Naive thymus-derived CD8-positive, alpha-beta T cell (primary cell): ENCODE data around the gene TYRO3. TPM values are rescaled to one million over a fixed set of nuclear protein-coding genes. Genes with fewer than 3 reads are reported as not detected.
A peak's percentile ranks its signal among the peaks of the same experiment; 100 is the strongest.

Experiments
- ATAC-seq, 2 donors: fragments of 150-1000 bp; cut with Tn5 transposase in 1 of 2; sonication (Bioruptor Pico), chemical (Tn5 transposase) in 1 of 2; 1 replicate in 1 of 2; 2 replicates in 1 of 2; pipeline ENCODE4 v1.10.0; 2021; ENCODE audit warnings: mild to moderate bottlenecking in 2 of 2, moderate library complexity in 2 of 2
- POLR2A ChIA-PET: fragments of 350-600 bp; sonication (Branson Sonifier 250); formaldehyde crosslinking; loops from one replicate; lab custom pipeline; 2021; ENCODE audit warnings: antibody characterized with exemption; lab: Charles Lee
- DNase-seq, 10 donors: peaks; one replicate each; pipeline versions ENCODE4 v3.0.0 to v3.0.0-alpha.2; 2020 to 2022
- H3K27ac Mint-ChIP-seq, 10 donors: one replicate each; pipeline ENCODE4 v1.8.0; 2020 to 2022; ENCODE audit warnings: mild to moderate bottlenecking in 10 of 10, mixed read lengths in 10 of 10, moderate library complexity in 4 of 10, inconsistent platforms in 1 of 10
- H3K27me3 Mint-ChIP-seq, 5 donors: one replicate each; pipeline ENCODE4 v1.8.0; 2021 to 2022; ENCODE audit warnings: mixed read lengths in 5 of 5
- H3K36me3 Mint-ChIP-seq, 3 donors: one replicate each; pipeline ENCODE4 v1.8.0; 2020 to 2022; ENCODE audit warnings: mixed read lengths in 3 of 3, mild to moderate bottlenecking in 2 of 3, inconsistent platforms in 1 of 3
- H3K4me1 Mint-ChIP-seq, 4 donors: one replicate each; pipeline ENCODE4 v1.8.0; 2021 to 2022; ENCODE audit warnings: mixed read lengths in 4 of 4
- H3K4me3 Mint-ChIP-seq, 10 donors: one replicate each; pipeline ENCODE4 v1.8.0; 2020 to 2022; ENCODE audit warnings: mild to moderate bottlenecking in 10 of 10, mixed read lengths in 10 of 10, moderate library complexity in 6 of 10, inconsistent platforms in 1 of 10
- H3K9me3 Mint-ChIP-seq, 9 donors: one replicate each; pipeline ENCODE4 v1.8.0; 2020 to 2022; ENCODE audit warnings: mixed read lengths in 9 of 9, mild to moderate bottlenecking in 3 of 9, inconsistent platforms in 1 of 9, moderate library complexity in 1 of 9
- polyA plus RNA-seq, 3 donors: library from polyadenylated mRNA; unstranded; fragments of 300-500 nt; fragmentation: Illumina TruSeq; gene quantifications; one replicate each; pipeline ENCODE4 v1.2.3, GENCODE V29; 2021
- total RNA-seq, 8 experiments: library from RNA in 2 of 8; stranded (reverse) in 2 of 8; gene quantifications; one replicate each; pipeline ENCODE4 v1.2.3 and lab custom pipeline; 2021 to 2026

TYRO3 gene
- total and polyA plus RNA-seq, 5 experiments from 2014 or later: 0.05 TPM; not detected in 4

- POLR2A ChIA-PET: no interaction called here
- DNase-seq (no peak), ATAC-seq (no peak)
- no peaks in the 10 kb centered on the region for H3K36me3 Mint-ChIP-seq
- no peaks in the 10 kb centered on the region for H3K4me1 Mint-ChIP-seq
- peak overlapping the region in 1 of 10 donors; percentile 41 for H3K27ac Mint-ChIP-seq
- H3K4me3 Mint-ChIP-seq: no peak overlapping the region
- H3K9me3 Mint-ChIP-seq: no peaks in the 10 kb centered on the region
- H3K27me3 Mint-ChIP-seq: peaks cover 0 to 16% (median 7%) of the 10 kb centered on the region in 5 donors
Measured at GRCh38 chr15:41596972-41597371, 38.0 kb downstream of the TYRO3 start.

- H3K4me1 Mint-ChIP-seq: no peaks in the 10 kb centered on the region
- peaks cover 2 to 14% (median 7%) of the 10 kb centered on the region in 5 donors for H3K27me3 Mint-ChIP-seq
- POLR2A ChIA-PET: no interaction called here
- ATAC-seq: no peak
- no peak overlapping the region for H3K27ac Mint-ChIP-seq
- H3K36me3 Mint-ChIP-seq: no peaks in the 10 kb centered on the region
- H3K9me3 Mint-ChIP-seq: no peaks in the 10 kb centered on the region
- DNase-seq: no peak
- no peak overlapping the region for H3K4me3 Mint-ChIP-seq
Measured at GRCh38 chr15:41597787-41598186, 38.8 kb downstream of the TYRO3 start.

GRCh38 chr15:41599061-41599460 lies 40.0 kb downstream of the TYRO3 start:
- POLR2A ChIA-PET: no interaction called here
- peaks cover 6 to 12% (median 9%) of the 10 kb centered on the region in 5 donors for H3K27me3 Mint-ChIP-seq
- ATAC-seq (no peak), DNase-seq (no peak)
- H3K36me3 Mint-ChIP-seq: no peaks in the 10 kb centered on the region
- no peak overlapping the region for H3K27ac Mint-ChIP-seq
- H3K4me1 Mint-ChIP-seq: peaks cover 4 to 6% (median 4%) of the 10 kb centered on the region in 4 donors
- H3K4me3 Mint-ChIP-seq: no peak overlapping the region
- no peaks in the 10 kb centered on the region for H3K9me3 Mint-ChIP-seq

GRCh38 chr15:41603411-41603935 lies 44.5 kb downstream of the TYRO3 start:
- no peak for ATAC-seq
- no peak for DNase-seq
- Mint-ChIP-seq H3K27ac (peak overlapping the region in 1 of 10 donors; percentile 35), H3K27me3 (peaks cover 8 to 17% (median 9%) of the 10 kb centered on the region in 5 donors), H3K4me1 (peaks cover 4 to 10% (median 9%) of the 10 kb centered on the region in 4 donors), H3K36me3 (no peaks in the 10 kb centered on the region), H3K4me3 (peak overlapping the region in 2 of 10 donors; percentile 22 to 74), H3K9me3 (no peaks in the 10 kb centered on the region)
- POLR2A ChIA-PET: interaction anchor here (0.5 to 1.2 kb wide), 4 partner anchors 18 to 482 kb away, joined by 3 to 4 read pairs (median 3); partner anchors contain the start of gene MGA

- peak; percentile 26 to 75 (median 50) for DNase-seq
- peaks cover 7 to 15% (median 9%) of the 10 kb centered on the region in 5 donors for H3K27me3 Mint-ChIP-seq
- ATAC-seq: peak; percentile 95 to 98
- H3K27ac Mint-ChIP-seq: peak overlapping the region in 3 of 10 donors; percentile 27 to 35 (median 30)
- peak overlapping the region in 8 of 10 donors; percentile 22 to 83 (median 65) for H3K4me3 Mint-ChIP-seq
- H3K9me3 Mint-ChIP-seq: no peaks in the 10 kb centered on the region
- POLR2A ChIA-PET: interaction anchor here (0.5 to 1.2 kb wide), 3 partner anchors 17 to 483 kb away, joined by 3 to 4 read pairs (median 3); partner anchors contain the start of gene MGA
- H3K4me1 Mint-ChIP-seq: peaks cover 4 to 10% (median 9%) of the 10 kb centered on the region in 4 donors
- no peaks in the 10 kb centered on the region for H3K36me3 Mint-ChIP-seq
Measured at GRCh38 chr15:41603941-41604911, 45.2 kb downstream of the TYRO3 start.

- Mint-ChIP-seq H3K9me3 (no peaks in the 10 kb centered on the region), H3K27ac (no peak overlapping the region), H3K4me1 (peaks cover 4 to 10% (median 9%) of the 10 kb centered on the region in 4 donors), H3K36me3 (no peaks in the 10 kb centered on the region), H3K27me3 (peaks cover 4 to 15% (median 9%) of the 10 kb centered on the region in 5 donors), H3K4me3 (no peak overlapping the region)
- no peak for DNase-seq
- POLR2A ChIA-PET: interaction anchor here (0.5 to 0.7 kb wide), 2 partner anchors 24 to 214 kb away, joined by 3 to 4 read pairs; no protein-coding TSS in a partner anchor
- ATAC-seq: no peak
Measured at GRCh38 chr15:41605566-41605965, 46.6 kb downstream of the TYRO3 start.

- no peak for ATAC-seq
- Mint-ChIP-seq H3K36me3 (no peaks in the 10 kb centered on the region), H3K27me3 (peaks cover 1 to 13% (median 9%) of the 10 kb centered on the region in 5 donors), H3K9me3 (no peaks in the 10 kb centered on the region), H3K4me1 (peaks cover 4 to 10% (median 9%) of the 10 kb centered on the region in 4 donors), H3K27ac (peak overlapping the region in 1 of 10 donors; percentile 10), H3K4me3 (no peak overlapping the region)
- POLR2A ChIA-PET: no interaction called here
- no peak for DNase-seq
Measured at GRCh38 chr15:41606997-41607396, 48.0 kb downstream of the TYRO3 start.

- Mint-ChIP-seq H3K27me3 (peaks cover 0 to 7% (median 4%) of the 10 kb centered on the region in 5 donors), H3K9me3 (peaks cover 0 to 3% (median 0%) of the 10 kb centered on the region in 9 donors), H3K4me1 (peaks cover 0 to 5% (median 3%) of the 10 kb centered on the region in 4 donors), H3K4me3 (no peak overlapping the region), H3K36me3 (no peaks in the 10 kb centered on the region), H3K27ac (no peak overlapping the region)
- no peak for DNase-seq
- POLR2A ChIA-PET: no interaction called here
- ATAC-seq: no peak
Measured at GRCh38 chr15:41609123-41609522, 50.1 kb downstream of the TYRO3 start.

GRCh38 chr15:41610048-41610447 lies 51.0 kb downstream of the TYRO3 start:
- Mint-ChIP-seq H3K27me3 (peaks cover 0 to 7% (median 4%) of the 10 kb centered on the region in 5 donors), H3K27ac (no peak overlapping the region), H3K36me3 (no peaks in the 10 kb centered on the region), H3K4me3 (no peak overlapping the region), H3K9me3 (peaks cover 0 to 3% (median 0%) of the 10 kb centered on the region in 9 donors), H3K4me1 (no peaks in the 10 kb centered on the region)
- DNase-seq (no peak), ATAC-seq (no peak)
- POLR2A ChIA-PET: no interaction called here

- POLR2A ChIA-PET: interaction anchor here (0.6 to 3.0 kb wide), 7 partner anchors 40 to 603 kb away, joined by 3 to 23 read pairs (median 4); partner anchors contain the start of genes ITPKA, MGA and RPAP1
Measured at GRCh38 chr15:41620536-41621199, 61.7 kb downstream of the TYRO3 start.

GRCh38 chr15:41621200-41622193 lies 62.5 kb downstream of the TYRO3 start:
- Mint-ChIP-seq H3K36me3 (peaks cover 0 to 7% (median 3%) of the 10 kb centered on the region in 3 donors), H3K27ac (peak overlapping the region; percentile 51 to 91 (median 88)), H3K27me3 (no peaks in the 10 kb centered on the region), H3K4me3 (peak overlapping the region; percentile 72 to 85 (median 80)), H3K4me1 (peaks cover 5 to 22% (median 14%) of the 10 kb centered on the region in 4 donors), H3K9me3 (peaks cover 0 to 14% (median 2%) of the 10 kb centered on the region in 9 donors)
- DNase-seq (peak; percentile 65 to 91 (median 80)), ATAC-seq (peak; percentile 85 to 87)
- POLR2A ChIA-PET: interaction anchor here (0.6 to 3.0 kb wide), 8 partner anchors 18 to 208 kb away, joined by 3 to 23 read pairs (median 4); partner anchors contain the start of genes ITPKA, MGA and RPAP1

More at GRCh38 chr15:41620536-41621199, 61.7 kb downstream of the TYRO3 start:
- peak overlapping the region; percentile 72 to 85 (median 80) for H3K4me3 Mint-ChIP-seq
- peaks cover 0 to 14% (median 2%) of the 10 kb centered on the region in 9 donors for H3K9me3 Mint-ChIP-seq
- ATAC-seq (peak; percentile 11 to 12), DNase-seq (no peak)
- no peaks in the 10 kb centered on the region for H3K27me3 Mint-ChIP-seq
- peaks cover 0 to 7% (median 3%) of the 10 kb centered on the region in 3 donors for H3K36me3 Mint-ChIP-seq
- H3K4me1 Mint-ChIP-seq: peaks cover 5 to 22% (median 14%) of the 10 kb centered on the region in 4 donors
- H3K27ac Mint-ChIP-seq: peak overlapping the region in 9 of 10 donors; percentile 51 to 91 (median 88)
